ENCODE data around the gene SNAP25.

DNA sequence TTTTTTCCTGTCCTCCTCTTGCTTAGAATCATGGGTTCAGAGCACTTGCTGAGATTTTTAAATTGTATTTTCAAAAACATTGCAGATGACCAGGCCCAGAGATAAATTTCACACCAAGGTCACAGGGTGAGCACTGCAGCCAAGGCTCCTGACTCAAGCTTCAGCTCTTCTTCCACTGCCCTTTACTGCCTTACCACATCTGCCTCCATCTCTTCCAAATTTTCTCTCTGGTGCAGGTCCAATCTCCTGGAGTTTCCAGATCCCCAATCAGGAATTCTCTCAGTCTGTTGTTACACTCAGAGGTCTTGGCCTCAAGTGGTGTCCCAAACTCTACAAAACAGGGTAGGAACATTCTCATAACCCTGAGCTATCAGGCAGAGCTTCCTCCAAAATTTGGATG lies 12.7 kb downstream of the SNAP25 start:
- TF ChIP-seq POLR2A (IDR thresholded peaks at IDR 0.05) = no peak
- TF ChIP-seq, protein P1, sequence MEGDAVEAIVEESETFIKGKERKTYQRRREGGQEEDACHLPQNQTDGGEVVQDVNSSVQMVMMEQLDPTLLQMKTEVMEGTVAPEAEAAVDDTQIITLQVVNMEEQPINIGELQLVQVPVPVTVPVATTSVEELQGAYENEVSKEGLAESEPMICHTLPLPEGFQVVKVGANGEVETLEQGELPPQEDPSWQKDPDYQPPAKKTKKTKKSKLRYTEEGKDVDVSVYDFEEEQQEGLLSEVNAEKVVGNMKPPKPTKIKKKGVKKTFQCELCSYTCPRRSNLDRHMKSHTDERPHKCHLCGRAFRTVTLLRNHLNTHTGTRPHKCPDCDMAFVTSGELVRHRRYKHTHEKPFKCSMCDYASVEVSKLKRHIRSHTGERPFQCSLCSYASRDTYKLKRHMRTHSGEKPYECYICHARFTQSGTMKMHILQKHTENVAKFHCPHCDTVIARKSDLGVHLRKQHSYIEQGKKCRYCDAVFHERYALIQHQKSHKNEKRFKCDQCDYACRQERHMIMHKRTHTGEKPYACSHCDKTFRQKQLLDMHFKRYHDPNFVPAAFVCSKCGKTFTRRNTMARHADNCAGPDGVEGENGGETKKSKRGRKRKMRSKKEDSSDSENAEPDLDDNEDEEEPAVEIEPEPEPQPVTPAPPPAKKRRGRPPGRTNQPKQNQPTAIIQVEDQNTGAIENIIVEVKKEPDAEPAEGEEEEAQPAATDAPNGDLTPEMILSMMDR (IDR thresholded peaks at IDR 0.05) = no peak
